SK-N-SH treated with all-trans-retinoic acid at 6 μM for 48 hours (cell line): ENCODE data around the gene NRF1.

Source experiments
- GLIS3 ChIP-seq: fragments of 250-450 bp; sonication (Bioruptor Pico); IDR thresholded peaks from 2 replicates; pipeline ENCODE4 v1.5.0; 2020; ENCODE audit warnings: mild to moderate bottlenecking, moderate library complexity
- ISL1 ChIP-seq: fragments of 250-450 bp; sonication (Bioruptor Pico); IDR thresholded peaks from 2 replicates; pipeline ENCODE4 v2.1.2; 2022; ENCODE audit warnings: mild to moderate bottlenecking, moderate library complexity
- RARB ChIP-seq: fragments of 250-450 bp; sonication (Bioruptor Pico); IDR thresholded peaks from 2 replicates; pipeline ENCODE4 v1.8.0; 2021; ENCODE audit warnings: mild to moderate bottlenecking, moderate library complexity
- SNAI2 ChIP-seq: fragments of 250-450 bp; sonication (Bioruptor Pico); IDR thresholded peaks from 2 replicates; pipeline ENCODE4 v1.5.0; 2020; ENCODE audit warnings: mild to moderate bottlenecking, moderate library complexity
- TF ChIP-seq, protein P1 (sequence below): fragments of 250-450 bp; sonication (Bioruptor Pico); IDR thresholded peaks from 2 replicates; pipeline ENCODE4 v1.8.0; 2020; ENCODE audit warnings: mild to moderate bottlenecking, moderate library complexity, borderline replicate concordance
- TF ChIP-seq, protein P2 (sequence below): fragments of 250-450 bp; sonication (Bioruptor Pico); IDR thresholded peaks from 2 replicates; pipeline ENCODE4 v1.8.0; 2021; ENCODE audit warnings: low read depth, mild to moderate bottlenecking, moderate library complexity, borderline replicate concordance
- TF ChIP-seq, protein P3 (sequence below): fragments of 250-450 bp; sonication (Bioruptor Pico); IDR thresholded peaks from 2 replicates; pipeline ENCODE4 v1.5.1; 2021; ENCODE audit warnings: mild to moderate bottlenecking, moderate library complexity

DNA sequence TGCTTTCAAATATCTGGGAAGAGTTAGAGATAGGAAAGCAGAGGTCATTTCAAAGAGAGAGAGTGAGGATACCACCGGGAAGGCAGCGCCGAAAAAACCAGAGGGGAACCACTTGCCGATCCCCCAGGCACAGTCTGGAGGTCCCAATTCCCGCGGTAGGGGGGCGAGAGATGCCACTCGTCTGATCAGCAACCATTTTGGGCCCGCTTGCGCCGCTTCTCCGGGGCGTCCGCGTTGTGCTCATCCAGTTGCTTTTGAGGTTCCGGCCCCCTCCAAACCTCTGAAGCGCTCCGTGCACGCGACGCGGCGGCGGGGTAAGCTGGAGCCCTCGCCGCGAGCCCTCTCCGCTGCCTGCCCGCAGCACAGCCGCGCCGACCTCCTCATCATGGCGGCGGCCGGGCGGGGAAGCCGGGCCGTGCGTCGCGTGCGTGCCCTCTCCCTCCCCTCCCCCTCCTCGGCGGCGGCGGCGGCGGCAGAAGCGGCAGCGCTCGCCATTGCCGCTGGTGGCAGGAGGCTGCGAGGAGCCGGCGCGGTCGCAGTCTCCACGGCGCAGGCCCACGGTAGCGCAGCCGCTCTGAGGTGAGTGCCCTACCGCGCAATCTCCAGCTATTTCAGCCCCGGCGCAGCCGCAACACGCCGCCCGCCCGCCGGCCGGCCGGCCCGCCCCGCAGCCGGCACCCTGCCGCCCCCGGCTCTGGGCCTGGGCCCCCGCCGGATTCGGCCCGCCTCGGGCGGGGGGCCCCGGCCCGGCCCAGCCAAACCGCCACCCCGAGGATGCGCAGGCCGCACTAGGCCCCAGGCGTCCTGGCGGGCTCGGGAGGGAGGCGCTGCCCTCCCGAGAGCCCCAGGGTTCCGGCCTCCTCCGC is at the start of gene NRF1:
- no peak for TF ChIP-seq SNAI2 (CRISPR knock-in tag)
- no peak for TF ChIP-seq GLIS3 (CRISPR knock-in tag)
- TF ChIP-seq, protein P1, sequence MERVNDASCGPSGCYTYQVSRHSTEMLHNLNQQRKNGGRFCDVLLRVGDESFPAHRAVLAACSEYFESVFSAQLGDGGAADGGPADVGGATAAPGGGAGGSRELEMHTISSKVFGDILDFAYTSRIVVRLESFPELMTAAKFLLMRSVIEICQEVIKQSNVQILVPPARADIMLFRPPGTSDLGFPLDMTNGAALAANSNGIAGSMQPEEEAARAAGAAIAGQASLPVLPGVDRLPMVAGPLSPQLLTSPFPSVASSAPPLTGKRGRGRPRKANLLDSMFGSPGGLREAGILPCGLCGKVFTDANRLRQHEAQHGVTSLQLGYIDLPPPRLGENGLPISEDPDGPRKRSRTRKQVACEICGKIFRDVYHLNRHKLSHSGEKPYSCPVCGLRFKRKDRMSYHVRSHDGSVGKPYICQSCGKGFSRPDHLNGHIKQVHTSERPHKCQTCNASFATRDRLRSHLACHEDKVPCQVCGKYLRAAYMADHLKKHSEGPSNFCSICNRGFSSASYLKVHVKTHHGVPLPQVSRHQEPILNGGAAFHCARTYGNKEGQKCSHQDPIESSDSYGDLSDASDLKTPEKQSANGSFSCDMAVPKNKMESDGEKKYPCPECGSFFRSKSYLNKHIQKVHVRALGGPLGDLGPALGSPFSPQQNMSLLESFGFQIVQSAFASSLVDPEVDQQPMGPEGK (CRISPR knock-in tag): no peak
- TF ChIP-seq, protein P2, sequence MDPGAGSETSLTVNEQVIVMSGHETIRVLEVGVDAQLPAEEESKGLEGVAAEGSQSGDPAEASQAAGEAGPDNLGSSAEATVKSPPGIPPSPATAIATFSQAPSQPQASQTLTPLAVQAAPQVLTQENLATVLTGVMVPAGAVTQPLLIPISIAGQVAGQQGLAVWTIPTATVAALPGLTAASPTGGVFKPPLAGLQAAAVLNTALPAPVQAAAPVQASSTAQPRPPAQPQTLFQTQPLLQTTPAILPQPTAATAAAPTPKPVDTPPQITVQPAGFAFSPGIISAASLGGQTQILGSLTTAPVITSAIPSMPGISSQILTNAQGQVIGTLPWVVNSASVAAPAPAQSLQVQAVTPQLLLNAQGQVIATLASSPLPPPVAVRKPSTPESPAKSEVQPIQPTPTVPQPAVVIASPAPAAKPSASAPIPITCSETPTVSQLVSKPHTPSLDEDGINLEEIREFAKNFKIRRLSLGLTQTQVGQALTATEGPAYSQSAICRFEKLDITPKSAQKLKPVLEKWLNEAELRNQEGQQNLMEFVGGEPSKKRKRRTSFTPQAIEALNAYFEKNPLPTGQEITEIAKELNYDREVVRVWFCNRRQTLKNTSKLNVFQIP (CRISPR knock-in tag): no peak
- TF ChIP-seq RARB (CRISPR knock-in tag): no peak
- TF ChIP-seq, protein P3, sequence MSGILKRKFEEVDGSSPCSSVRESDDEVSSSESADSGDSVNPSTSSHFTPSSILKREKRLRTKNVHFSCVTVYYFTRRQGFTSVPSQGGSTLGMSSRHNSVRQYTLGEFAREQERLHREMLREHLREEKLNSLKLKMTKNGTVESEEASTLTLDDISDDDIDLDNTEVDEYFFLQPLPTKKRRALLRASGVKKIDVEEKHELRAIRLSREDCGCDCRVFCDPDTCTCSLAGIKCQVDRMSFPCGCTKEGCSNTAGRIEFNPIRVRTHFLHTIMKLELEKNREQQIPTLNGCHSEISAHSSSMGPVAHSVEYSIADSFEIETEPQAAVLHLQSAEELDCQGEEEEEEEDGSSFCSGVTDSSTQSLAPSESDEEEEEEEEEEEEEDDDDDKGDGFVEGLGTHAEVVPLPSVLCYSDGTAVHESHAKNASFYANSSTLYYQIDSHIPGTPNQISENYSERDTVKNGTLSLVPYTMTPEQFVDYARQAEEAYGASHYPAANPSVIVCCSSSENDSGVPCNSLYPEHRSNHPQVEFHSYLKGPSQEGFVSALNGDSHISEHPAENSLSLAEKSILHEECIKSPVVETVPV (CRISPR knock-in tag): no peak
- no peak for TF ChIP-seq ISL1 (CRISPR knock-in tag)
